Measurements from ENCODE around the gene ZNFX1.

GRCh38 chr20:49231471-49231870 lies 46.4 kb downstream of the ZNFX1 start:
- TF ChIP-seq CTCF (IDR thresholded peaks at IDR 0.05 in 8 of 11, conservative IDR thresholded peaks at IDR 0.05 in 3 of 11), result no peak
- TF ChIP-seq POLR2A (IDR thresholded peaks at IDR 0.05), result no peak
- TF ChIP-seq POLR2AphosphoS5 (IDR thresholded peaks at IDR 0.05), result no peak

All from spleen (tissue), 7 donors.